Measurements from ENCODE around the gene ATP2B2. TPM values are rescaled to one million over a fixed set of nuclear protein-coding genes. Genes with fewer than 3 reads are reported as not detected.
A peak's percentile ranks its signal among the peaks of the same experiment; 100 is the strongest.

Gene ATP2B2
- total and polyA plus RNA-seq, 9 of the 15 experiments (the other 6 are each of a cell fraction or from before 2014, with no cell fraction given) = 0.06 TPM; not detected in 8

- TF ChIP-seq ZNF75A (CRISPR knock-in tag; IDR thresholded peaks at IDR 0.05) (no peak), POLR3A (IDR thresholded peaks at IDR 0.05; ENCODE audit: borderline replicate concordance, extremely low read depth, insufficient read depth, insufficient read length) (no peak), EGR1 (conservative IDR thresholded peaks at IDR 0.05) (no peak), MEF2D (tag; conservative IDR thresholded peaks at IDR 0.05; ENCODE audit: low read depth) (no peak), ZNF398 (CRISPR knock-in tag; IDR thresholded peaks at IDR 0.05) (no peak), MXD1 (CRISPR knock-in tag; IDR thresholded peaks at IDR 0.05; ENCODE audit: borderline replicate concordance, poor library complexity, severe bottlenecking) (no peak), NFIC (IDR thresholded peaks at IDR 0.05) (no peak), JUNB (CRISPR knock-in tag; conservative IDR thresholded peaks at IDR 0.05) (no peak), MECOM (CRISPR knock-in tag; IDR thresholded peaks at IDR 0.05) (no peak), RREB1 (CRISPR knock-in tag; IDR thresholded peaks at IDR 0.05) (no peak), NFE2 (IDR thresholded peaks at IDR 0.05; ENCODE audit: low read depth) (peak; percentile 79), SREBF2 (CRISPR knock-in tag; IDR thresholded peaks at IDR 0.05) (no peak), ZNF239 (CRISPR knock-in tag; IDR thresholded peaks at IDR 0.05) (peak; percentile 29; the same call in 1 of the 2 replicates), ETV5 (CRISPR knock-in tag; IDR thresholded peaks at IDR 0.05; ENCODE audit: low read depth) (no peak), L3MBTL2 (IDR thresholded peaks at IDR 0.05) (peak; percentile 23; the same call in 1 of the 2 replicates), TGIF2 (CRISPR knock-in tag; IDR thresholded peaks at IDR 0.05) (no peak), ATF2 (CRISPR knock-in tag; IDR thresholded peaks at IDR 0.05) (no peak), DPF2 (IDR thresholded peaks at IDR 0.05) (0 out of 2 replicates have a peak, but pooled peaks have one; percentile 26), POLR3G (IDR thresholded peaks at IDR 0.05; ENCODE audit: extremely low read depth, insufficient read length, insufficient replicate concordance) (no peak), ADNP (tag; IDR thresholded peaks at IDR 0.05) (peak; percentile 92)
These were observed 85.7 kb downstream of the ATP2B2 start (continued) for GRCh38 chr3:10419637-10420232.
